Measurements from ENCODE around the gene PDCD6IP.
"Not testable (repeated sequence)": the region's sequence is repeated elsewhere in the genome, so short reads cannot be mapped to it uniquely, and the experiment has no call there.

- not testable (repeated sequence) for TF ChIP-seq CTCF (IDR thresholded peaks at IDR 0.05); POLR2A (IDR thresholded peaks at IDR 0.05); POLR2AphosphoS5 (IDR thresholded peaks at IDR 0.05; ENCODE audit: insufficient read depth in 1 of 2, low read depth in 1 of 2)
Measured at GRCh38 chr3:33855407-33855806, 57.0 kb downstream of the PDCD6IP start.
